ENCODE measurements around the gene KREMEN1. TPM values are rescaled to one million over a fixed set of nuclear protein-coding genes. Genes with fewer than 3 reads are reported as not detected.

Gene KREMEN1
- total RNA-seq, 2 donors from 2014 or later = 20.2 to 20.7 TPM

- Histone ChIP-seq H3K27ac (no peak overlapping the region), H3K9me3 (no peaks in the 10 kb centered on the region), H3K9ac (ENCODE audit: low read depth in 2 of 2, low read length in 2 of 2) (no peak overlapping the region), H3K27me3 (peaks cover 6% of the 10 kb centered on the region), H3K4me1 (no peaks in the 10 kb centered on the region), H3K36me3 (no peaks in the 10 kb centered on the region), H3K4me3 (no peak overlapping the region)
- DNase-seq = no peak
- intact Hi-C loops (cut with DNase I) = no loop called here
- TF ChIP-seq CTCF (IDR thresholded peaks at IDR 0.05) = no peak
Observed at GRCh38 chr22:29211466-29211865, 138.6 kb downstream of the KREMEN1 start.

GRCh38 chr22:29212743-29213142, 139.9 kb downstream of the KREMEN1 start:
- Histone ChIP-seq H3K9ac (ENCODE audit: low read depth in 2 of 2, low read length in 2 of 2) (no peak overlapping the region), H3K4me1 (no peaks in the 10 kb centered on the region), H3K27ac (no peak overlapping the region), H3K27me3 (no peaks in the 10 kb centered on the region), H3K9me3 (no peaks in the 10 kb centered on the region), H3K36me3 (no peaks in the 10 kb centered on the region), H3K4me3 (no peak overlapping the region)
- DNase-seq = no peak
- intact Hi-C loops (cut with DNase I) = no loop called here
- TF ChIP-seq CTCF (IDR thresholded peaks at IDR 0.05) = no peak

GRCh38 chr22:29213493-29213892, 140.7 kb downstream of the KREMEN1 start:
- no peak overlapping the region for H3K9ac ChIP-seq (ENCODE audit: low read depth in 2 of 2, low read length in 2 of 2)
- no peak overlapping the region for H3K27ac ChIP-seq
- no peak for TF ChIP-seq CTCF (IDR thresholded peaks at IDR 0.05)
- no peak for DNase-seq
- H3K4me1 ChIP-seq = no peaks in the 10 kb centered on the region
- H3K9me3 ChIP-seq = no peaks in the 10 kb centered on the region
- H3K36me3 ChIP-seq = no peaks in the 10 kb centered on the region
- intact Hi-C loops (cut with DNase I) = no loop called here
- H3K27me3 ChIP-seq = no peaks in the 10 kb centered on the region
- H3K4me3 ChIP-seq = no peak overlapping the region

- H3K4me3 ChIP-seq = no peak overlapping the region
- H3K36me3 ChIP-seq = no peaks in the 10 kb centered on the region
- no peak overlapping the region for H3K9ac ChIP-seq (ENCODE audit: low read depth in 2 of 2, low read length in 2 of 2)
- H3K4me1 ChIP-seq = no peaks in the 10 kb centered on the region
- intact Hi-C loops (cut with DNase I) = no loop called here
- H3K27ac ChIP-seq = no peak overlapping the region
- H3K9me3 ChIP-seq = no peaks in the 10 kb centered on the region
- TF ChIP-seq CTCF (IDR thresholded peaks at IDR 0.05) = no peak
- no peaks in the 10 kb centered on the region for H3K27me3 ChIP-seq
- DNase-seq = no peak
Observed at GRCh38 chr22:29214232-29214631, 141.4 kb downstream of the KREMEN1 start.

GRCh38 chr22:29215012-29215860, 142.4 kb downstream of the KREMEN1 start:
- Histone ChIP-seq H3K27ac (no peak overlapping the region), H3K4me3 (no peak overlapping the region), H3K27me3 (no peaks in the 10 kb centered on the region), H3K36me3 (no peaks in the 10 kb centered on the region), H3K9ac (ENCODE audit: low read depth in 2 of 2, low read length in 2 of 2) (no peak overlapping the region), H3K9me3 (no peaks in the 10 kb centered on the region), H3K4me1 (no peaks in the 10 kb centered on the region)
- TF ChIP-seq CTCF (IDR thresholded peaks at IDR 0.05) = no peak
- intact Hi-C loops (cut with DNase I) = no loop called here
- no peak for DNase-seq
